Skeletal muscle tissue (tissue), 4 donors: ENCODE measurements around the gene YRDC. TPM values are rescaled to one million over a fixed set of nuclear protein-coding genes. Genes with fewer than 3 reads are reported as not detected.

Experiments used
- H3K27ac ChIP-seq: one replicate; pipeline ENCODE4 v1.7.0; 2013; ENCODE audit warnings: mild to moderate bottlenecking, low read depth, low read length, inconsistent platforms
- H3K27me3 ChIP-seq, 3 donors: one replicate each; pipeline ENCODE4 v1.7.0; 2013; ENCODE audit warnings: low read length in 3 of 3; ENCODE audit not compliant: control insufficient read depth in 3 of 3, insufficient read depth in 3 of 3
- H3K36me3 ChIP-seq, 3 donors: one replicate each; pipeline ENCODE4 v1.7.0; 2013; ENCODE audit warnings: low read length in 3 of 3; ENCODE audit not compliant: control insufficient read depth in 3 of 3, insufficient read depth in 3 of 3
- H3K4me1 ChIP-seq, 3 donors: one replicate each; pipeline ENCODE4 v1.7.0; 2013; ENCODE audit warnings: low read length in 3 of 3, mild to moderate bottlenecking in 3 of 3; ENCODE audit not compliant: control insufficient read depth in 3 of 3, insufficient read depth in 3 of 3
- H3K4me3 ChIP-seq, 3 donors: one replicate each; pipeline ENCODE4 v1.7.0; 2013; ENCODE audit warnings: low read length in 3 of 3
- H3K9ac ChIP-seq, 3 donors: one replicate each; pipeline ENCODE4 v1.7.0; 2013; ENCODE audit warnings: low read length in 3 of 3, mild to moderate bottlenecking in 3 of 3, moderate library complexity in 2 of 3, low read depth in 1 of 3
- H3K9me3 ChIP-seq, 3 donors: one replicate each; pipeline ENCODE4 v1.7.0; 2013; ENCODE audit warnings: low read length in 3 of 3; ENCODE audit not compliant: control insufficient read depth in 3 of 3
- total RNA-seq: library from RNA; depleted of rRNA; stranded (reverse); fragments of >200 nt; gene quantifications from one replicate; pipeline ENCODE4 v1.2.3, GENCODE V29; 2014
- donor health status: Osteomylitis.

The YRDC gene
- total RNA-seq, 1 donor from 2014 or later: 7.3 TPM

- Histone ChIP-seq H3K27ac (no peak overlapping the region), H3K4me1 (no peaks in the 10 kb centered on the region), H3K36me3 (peaks cover 24 to 43% (median 39%) of the 10 kb centered on the region in 3 donors), H3K9ac (no peak overlapping the region), H3K27me3 (no peaks in the 10 kb centered on the region), H3K9me3 (no peaks in the 10 kb centered on the region), H3K4me3 (no peak overlapping the region)
Observed at GRCh38 chr1:37824001-37824400, 16.0 kb upstream of the YRDC start.

GRCh38 chr1:37822906-37823815 is 15.2 kb upstream of the YRDC start:
- Histone ChIP-seq H3K27ac (no peak overlapping the region), H3K9ac (no peak overlapping the region), H3K36me3 (peaks cover 22 to 39% (median 37%) of the 10 kb centered on the region in 3 donors), H3K4me1 (no peaks in the 10 kb centered on the region), H3K4me3 (no peak overlapping the region), H3K27me3 (no peaks in the 10 kb centered on the region), H3K9me3 (no peaks in the 10 kb centered on the region)

DNA sequence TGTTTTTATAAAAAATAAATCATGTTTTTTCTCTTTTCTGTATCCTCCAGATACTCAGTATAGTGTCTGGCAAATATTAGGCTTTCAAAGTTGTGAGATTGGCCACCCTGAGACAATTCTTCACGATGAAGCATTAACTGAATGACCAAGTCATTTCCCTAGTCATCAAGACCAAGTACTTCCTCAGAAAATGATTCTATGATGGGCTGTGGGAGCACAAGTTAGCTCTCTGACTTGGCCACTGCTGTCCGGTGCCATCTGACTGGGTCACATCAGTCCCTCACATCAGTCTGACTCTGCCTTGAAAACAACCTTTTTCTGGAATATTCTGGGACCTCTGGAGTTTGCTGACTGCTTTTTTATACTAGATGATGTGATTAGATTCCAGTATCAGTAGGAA is 13.5 kb upstream of the YRDC start:
- H3K9ac ChIP-seq: no peak overlapping the region
- no peaks in the 10 kb centered on the region for H3K27me3 ChIP-seq
- peaks cover 22 to 44% (median 43%) of the 10 kb centered on the region in 3 donors for H3K36me3 ChIP-seq

DNA sequence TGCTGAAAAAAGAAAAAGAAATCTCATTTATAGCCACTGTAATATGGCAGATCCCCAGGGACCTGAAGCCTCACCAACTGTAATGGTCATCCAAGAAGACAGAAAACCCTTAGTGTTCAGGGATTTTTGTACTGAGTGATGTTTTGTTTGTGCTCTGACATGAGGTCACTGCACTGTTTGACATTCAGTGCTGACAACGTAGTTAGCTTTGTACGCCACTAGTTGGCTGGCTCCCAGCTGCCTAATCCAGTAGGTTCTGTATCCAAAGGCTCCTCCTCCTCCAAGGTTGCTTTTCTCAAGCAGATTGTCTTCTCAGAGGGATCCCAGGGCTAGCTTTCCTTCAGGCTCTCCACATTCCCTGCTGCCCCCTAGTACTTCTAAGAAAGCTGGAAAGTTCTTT is 9.5 kb upstream of the YRDC start:
- Histone ChIP-seq H3K9ac (no peak overlapping the region), H3K27me3 (no peaks in the 10 kb centered on the region), H3K9me3 (no peaks in the 10 kb centered on the region), H3K27ac (no peak overlapping the region), H3K4me3 (no peak overlapping the region), H3K36me3 (peaks cover 32 to 49% (median 45%) of the 10 kb centered on the region in 3 donors), H3K4me1 (peaks cover 19 to 23% (median 20%) of the 10 kb centered on the region in 3 donors)

More for the DNA sequence above, 13.5 kb upstream of the YRDC start:
- H3K9me3 ChIP-seq: no peaks in the 10 kb centered on the region
- H3K4me1 ChIP-seq: peaks cover 3 to 5% (median 3%) of the 10 kb centered on the region in 3 donors
- H3K4me3 ChIP-seq: no peak overlapping the region
- no peak overlapping the region for H3K27ac ChIP-seq

- Histone ChIP-seq H3K36me3 (peaks cover 12 to 27% (median 23%) of the 10 kb centered on the region in 3 donors), H3K4me3 (peak overlapping the region in 1 of 3 donors; percentile 26), H3K9me3 (no peaks in the 10 kb centered on the region), H3K4me1 (peaks cover 21 to 25% (median 24%) of the 10 kb centered on the region in 3 donors), H3K9ac (peak overlapping the region in 2 of 3 donors; percentile 59 to 78), H3K27ac (peak overlapping the region; percentile 5), H3K27me3 (no peaks in the 10 kb centered on the region)
Observed at GRCh38 chr1:37814252-37814651, 6.2 kb upstream of the YRDC start.

GRCh38 chr1:37813529-37814145 is 5.6 kb upstream of the YRDC start:
- Histone ChIP-seq H3K36me3 (peaks cover 12 to 27% (median 23%) of the 10 kb centered on the region in 3 donors), H3K4me1 (peaks cover 27 to 31% (median 30%) of the 10 kb centered on the region in 3 donors), H3K27me3 (no peaks in the 10 kb centered on the region), H3K9ac (peak overlapping the region in 2 of 3 donors; percentile 59 to 78), H3K9me3 (no peaks in the 10 kb centered on the region), H3K4me3 (no peak overlapping the region), H3K27ac (no peak overlapping the region)

DNA sequence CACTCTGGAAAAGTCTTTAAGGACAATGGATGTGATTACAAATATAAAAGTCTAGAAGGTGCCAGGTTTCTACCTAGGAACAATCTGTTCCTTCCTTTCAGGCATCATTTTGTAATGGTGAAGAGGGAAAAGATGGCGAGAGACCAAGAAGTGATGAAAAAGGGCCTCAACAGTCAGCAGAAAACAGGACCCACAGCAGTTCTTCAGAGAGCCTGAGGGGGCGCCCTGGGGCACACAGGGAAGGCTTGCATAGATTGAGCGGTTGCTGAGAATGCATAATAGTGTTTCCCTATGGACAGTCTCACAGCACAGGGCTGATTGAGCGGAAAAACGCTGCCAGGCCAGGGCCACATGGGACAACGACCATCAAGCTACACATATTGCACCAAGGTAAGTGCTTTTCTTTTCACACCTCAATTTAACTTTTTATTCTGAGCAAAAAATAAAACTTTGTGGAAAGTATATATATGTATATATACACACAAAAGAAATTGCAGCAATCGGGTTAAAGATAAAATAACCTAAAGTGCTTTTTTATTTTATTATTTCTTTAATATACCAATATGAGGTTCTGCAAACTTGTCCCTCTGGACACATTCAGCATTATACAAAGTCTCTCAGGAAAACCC is 3.1 kb upstream of the YRDC start:
- Histone ChIP-seq H3K27ac (no peak overlapping the region), H3K9me3 (no peaks in the 10 kb centered on the region), H3K9ac (no peak overlapping the region), H3K36me3 (peaks cover 17 to 25% (median 19%) of the 10 kb centered on the region in 3 donors), H3K4me3 (no peak overlapping the region), H3K4me1 (peaks cover 34 to 40% (median 39%) of the 10 kb centered on the region in 3 donors), H3K27me3 (no peaks in the 10 kb centered on the region)

DNA sequence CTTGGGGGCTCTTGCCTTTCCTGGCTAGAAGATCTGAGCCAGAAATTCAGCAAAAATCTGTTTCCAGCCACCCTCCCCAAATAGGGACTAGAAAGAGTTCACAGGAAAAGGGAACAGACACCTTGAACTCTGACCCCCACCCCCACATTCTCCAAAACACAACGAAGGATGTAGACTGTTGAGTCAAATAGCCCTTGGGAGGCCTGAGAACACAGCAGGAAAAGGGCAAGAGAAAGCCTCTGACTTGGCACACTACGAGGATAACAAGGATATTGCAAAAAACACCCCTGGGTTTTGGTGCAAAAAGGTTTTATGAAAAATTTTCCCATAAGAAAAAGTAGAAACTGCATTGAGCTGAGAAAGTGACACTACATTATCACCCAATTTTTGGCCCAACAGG is 1.9 kb upstream of the YRDC start:
- peaks cover 18 to 24% (median 20%) of the 10 kb centered on the region in 3 donors for H3K36me3 ChIP-seq
- H3K4me3 ChIP-seq: no peak overlapping the region
- H3K27me3 ChIP-seq: no peaks in the 10 kb centered on the region
- H3K9ac ChIP-seq: no peak overlapping the region
- peaks cover 33 to 40% (median 38%) of the 10 kb centered on the region in 3 donors for H3K4me1 ChIP-seq
- no peaks in the 10 kb centered on the region for H3K9me3 ChIP-seq
- no peak overlapping the region for H3K27ac ChIP-seq

DNA sequence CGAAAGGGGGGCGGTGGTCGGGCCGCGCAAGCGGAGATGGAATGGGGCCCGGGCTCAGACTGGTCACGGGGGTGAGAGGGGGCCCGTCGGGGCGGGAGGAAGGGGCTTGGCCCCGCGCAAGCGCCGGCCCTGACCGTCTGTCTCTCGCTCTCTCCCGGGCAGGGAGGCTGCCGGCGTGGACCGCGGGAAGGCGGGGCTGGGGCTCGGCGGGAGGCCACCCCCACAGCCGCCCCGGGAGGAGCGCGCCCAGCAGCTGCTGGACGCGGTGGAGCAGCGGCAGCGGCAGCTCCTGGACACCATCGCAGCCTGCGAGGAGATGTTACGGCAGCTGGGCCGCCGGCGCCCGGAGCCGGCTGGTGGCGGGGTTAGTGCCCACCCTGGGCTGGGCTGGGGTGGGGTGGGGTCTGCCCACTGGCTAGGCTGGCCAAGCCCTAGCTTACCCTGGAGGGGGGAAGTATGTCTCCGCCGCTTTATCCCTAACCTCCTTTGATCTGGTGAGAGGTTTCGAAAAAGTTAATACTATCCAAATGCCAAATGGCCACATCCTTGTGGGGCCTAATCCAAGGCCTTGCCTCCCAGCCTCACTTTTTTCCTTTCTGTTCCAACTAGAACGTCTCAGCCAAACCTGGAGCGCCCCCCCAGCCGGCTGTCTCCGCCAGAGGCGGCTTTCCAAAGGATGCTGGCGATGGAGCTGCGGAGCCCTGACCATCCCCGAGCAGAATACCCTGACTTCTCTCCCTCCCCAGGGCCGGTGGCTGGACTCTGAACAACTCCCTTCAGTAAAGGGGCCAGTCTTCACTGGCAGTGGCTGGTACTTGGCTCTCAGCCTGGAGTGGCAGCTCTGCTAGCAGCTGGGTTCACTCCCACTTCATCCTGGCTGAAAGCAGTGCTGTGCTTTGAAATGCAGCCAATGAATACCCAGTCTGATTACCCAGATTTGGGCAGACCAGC is 636 bp upstream of the YRDC start:
- H3K27me3 ChIP-seq: no peaks in the 10 kb centered on the region
- peak overlapping the region; percentile 74 to 92 (median 86) for H3K4me3 ChIP-seq
- peak overlapping the region; percentile 89 for H3K27ac ChIP-seq
- H3K9ac ChIP-seq: peak overlapping the region; percentile 63 to 94 (median 78)
- no peaks in the 10 kb centered on the region for H3K9me3 ChIP-seq
- peaks cover 27 to 32% (median 32%) of the 10 kb centered on the region in 3 donors for H3K36me3 ChIP-seq
- peaks cover 22 to 28% (median 27%) of the 10 kb centered on the region in 3 donors for H3K4me1 ChIP-seq
